DND-41 (cell line): Measurements from ENCODE around the gene SRP68.
A peak's percentile ranks its signal among the peaks of the same experiment; 100 is the strongest.

Experiments
- EZH2 ChIP-seq: IDR thresholded peaks from 3 replicates; pipeline ENCODE4 v1.6.1; 2012; ENCODE audit warnings: borderline replicate concordance, low read depth, mild to moderate bottlenecking, moderate library complexity, low read length, inconsistent platforms; ENCODE audit not compliant: severe bottlenecking
- TF ChIP-seq, protein P1 (sequence below): IDR thresholded peaks from 2 replicates; pipeline ENCODE4 v1.5.1; 2012; ENCODE audit warnings: borderline replicate concordance, low read length, moderate library complexity, mild to moderate bottlenecking; ENCODE audit not compliant: poor library complexity, severe bottlenecking; ENCODE audit errors: extremely low read depth

DNA sequence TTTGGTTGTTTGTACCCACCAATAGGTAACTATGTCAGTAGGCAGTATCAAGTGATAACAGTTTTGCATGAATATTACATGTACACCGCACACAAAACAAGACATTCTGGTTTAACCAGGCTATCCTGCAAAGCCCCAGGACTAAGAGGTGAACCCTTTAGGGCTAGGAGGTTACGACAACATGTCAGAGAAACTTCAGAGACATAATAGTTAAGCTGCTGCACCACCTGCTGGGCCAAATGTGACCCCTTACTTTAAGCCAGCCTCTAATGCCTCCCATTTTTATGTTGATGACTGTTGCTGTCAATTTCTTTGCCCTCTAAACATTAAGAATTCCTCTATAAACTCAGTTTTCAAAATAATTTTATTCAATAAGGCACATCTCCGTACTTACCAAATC is 15.4 kb downstream of the SRP68 start:
- TF ChIP-seq, protein P1, sequence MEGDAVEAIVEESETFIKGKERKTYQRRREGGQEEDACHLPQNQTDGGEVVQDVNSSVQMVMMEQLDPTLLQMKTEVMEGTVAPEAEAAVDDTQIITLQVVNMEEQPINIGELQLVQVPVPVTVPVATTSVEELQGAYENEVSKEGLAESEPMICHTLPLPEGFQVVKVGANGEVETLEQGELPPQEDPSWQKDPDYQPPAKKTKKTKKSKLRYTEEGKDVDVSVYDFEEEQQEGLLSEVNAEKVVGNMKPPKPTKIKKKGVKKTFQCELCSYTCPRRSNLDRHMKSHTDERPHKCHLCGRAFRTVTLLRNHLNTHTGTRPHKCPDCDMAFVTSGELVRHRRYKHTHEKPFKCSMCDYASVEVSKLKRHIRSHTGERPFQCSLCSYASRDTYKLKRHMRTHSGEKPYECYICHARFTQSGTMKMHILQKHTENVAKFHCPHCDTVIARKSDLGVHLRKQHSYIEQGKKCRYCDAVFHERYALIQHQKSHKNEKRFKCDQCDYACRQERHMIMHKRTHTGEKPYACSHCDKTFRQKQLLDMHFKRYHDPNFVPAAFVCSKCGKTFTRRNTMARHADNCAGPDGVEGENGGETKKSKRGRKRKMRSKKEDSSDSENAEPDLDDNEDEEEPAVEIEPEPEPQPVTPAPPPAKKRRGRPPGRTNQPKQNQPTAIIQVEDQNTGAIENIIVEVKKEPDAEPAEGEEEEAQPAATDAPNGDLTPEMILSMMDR: peak; percentile 45
- no peak for TF ChIP-seq EZH2
